ENCODE data around the gene TUBB2A. TPM values are rescaled to one million over a fixed set of nuclear protein-coding genes. Genes with fewer than 3 reads are reported as not detected.
"Not testable (repeated sequence)": the region's sequence is repeated elsewhere in the genome, so short reads cannot be mapped to it uniquely, and the experiment has no call there.

Gene TUBB2A
- polyA plus RNA-seq (2013, experiment 1 of 2): 172 TPM
- 143 TPM for polyA plus RNA-seq (2013, experiment 2 of 2)

- H3K36me3 ChIP-seq (ENCODE audit: control insufficient read depth, insufficient read depth, low read length): peaks cover 27% of the 10 kb centered on the region
- WGBS, 2 experiments (ENCODE audit: insufficient coverage in 2 of 2): 0% methylated on average over 58 to 79 of the region's 95 CpGs
- H3K4me3 ChIP-seq (ENCODE audit: extremely low read depth, insufficient read depth, low read length, poor library complexity, severe bottlenecking): peak within 1 kb of the TSS; percentile 82
- H3K4me1 ChIP-seq (ENCODE audit: control insufficient read depth, insufficient read depth, low read length, poor library complexity, severe bottlenecking): peaks cover 9% of the 10 kb centered on the region
- H3K9me3 ChIP-seq (ENCODE audit: control insufficient read depth, low read length): no peaks in the 10 kb centered on the region
- peak within 1 kb of the TSS; percentile 89 for H3K27ac ChIP-seq (ENCODE audit: low read depth, low read length, severe bottlenecking)
Observed at GRCh38 chr6:3157131-3157933, at the start of gene TUBB2A. TUBB2A (minus strand) TSS chr6:3157544; CDS start chr6:3157463, 81 bp downstream.

- Histone ChIP-seq H3K9me3 (ENCODE audit: control insufficient read depth, low read length) (no peaks in the 10 kb centered on the region), H3K4me1 (ENCODE audit: control insufficient read depth, insufficient read depth, low read length, poor library complexity, severe bottlenecking) (peaks cover 23% of the 10 kb centered on the region), H3K36me3 (ENCODE audit: control insufficient read depth, insufficient read depth, low read length) (no peaks in the 10 kb centered on the region), H3K27ac (ENCODE audit: low read depth, low read length, severe bottlenecking) (no peak overlapping the region), H3K4me3 (ENCODE audit: extremely low read depth, insufficient read depth, low read length, poor library complexity, severe bottlenecking) (no peak overlapping the region)
- 88 to 91% methylated on average over 4 to 5 of the region's 7 CpGs for WGBS, 2 experiments (ENCODE audit: insufficient coverage in 2 of 2)
Observed at GRCh38 chr6:3206339-3207015, 49.1 kb upstream of the TUBB2A start.

DNA sequence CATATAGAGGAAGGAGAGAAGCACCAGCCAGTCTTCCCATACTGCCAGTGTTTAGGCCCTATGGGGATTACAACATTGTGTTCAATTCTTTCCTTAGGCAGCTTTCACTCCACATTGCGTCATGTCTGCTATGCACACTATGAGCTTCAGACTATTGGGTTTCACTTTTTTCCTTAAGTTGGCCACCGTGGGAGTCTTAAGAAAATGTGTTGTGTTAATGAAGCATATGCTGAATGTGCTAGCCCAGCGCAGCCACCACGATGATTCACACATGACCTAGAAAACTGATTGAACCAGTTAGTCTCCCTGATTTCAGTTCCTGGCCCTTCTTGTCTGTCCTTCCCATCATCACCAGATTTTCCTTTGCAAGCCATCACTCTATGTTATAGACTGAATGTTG, 48.6 kb upstream of the TUBB2A start:
- Histone ChIP-seq H3K27ac (ENCODE audit: low read depth, low read length, severe bottlenecking) (no peak overlapping the region), H3K4me1 (ENCODE audit: control insufficient read depth, insufficient read depth, low read length, poor library complexity, severe bottlenecking) (peaks cover 22% of the 10 kb centered on the region), H3K4me3 (ENCODE audit: extremely low read depth, insufficient read depth, low read length, poor library complexity, severe bottlenecking) (no peak overlapping the region), H3K9me3 (ENCODE audit: control insufficient read depth, low read length) (no peaks in the 10 kb centered on the region), H3K36me3 (ENCODE audit: control insufficient read depth, insufficient read depth, low read length) (no peaks in the 10 kb centered on the region)
- WGBS, 2 experiments (ENCODE audit: insufficient coverage in 2 of 2): 83 to 93% methylated on average over 1 to 4 of the region's 4 CpGs

DNA sequence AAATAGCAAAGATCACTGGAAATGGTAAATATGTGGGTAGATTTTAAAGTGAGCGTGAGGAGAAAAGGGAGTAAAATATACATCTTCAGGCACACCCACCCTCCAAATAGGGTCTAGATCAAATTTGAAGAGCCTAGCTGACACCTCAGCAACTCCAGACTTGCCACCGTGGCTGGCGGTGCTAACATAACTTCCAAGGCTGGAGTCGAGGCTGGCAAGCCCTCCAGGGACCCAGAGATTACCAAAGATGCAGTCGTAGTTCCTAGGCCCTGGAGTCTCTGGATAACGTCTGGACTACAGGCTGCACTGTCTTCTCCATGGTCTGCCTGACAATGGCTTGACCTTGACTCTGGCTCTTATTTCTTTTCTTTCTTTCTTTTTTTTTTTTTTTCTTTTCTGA, 47.6 kb upstream of the TUBB2A start:
- no peaks in the 10 kb centered on the region for H3K9me3 ChIP-seq (ENCODE audit: control insufficient read depth, low read length)
- no peak overlapping the region for H3K4me3 ChIP-seq (ENCODE audit: extremely low read depth, insufficient read depth, low read length, poor library complexity, severe bottlenecking)
- peaks cover 20% of the 10 kb centered on the region for H3K4me1 ChIP-seq (ENCODE audit: control insufficient read depth, insufficient read depth, low read length, poor library complexity, severe bottlenecking)
- no peaks in the 10 kb centered on the region for H3K36me3 ChIP-seq (ENCODE audit: control insufficient read depth, insufficient read depth, low read length)
- H3K27ac ChIP-seq (ENCODE audit: low read depth, low read length, severe bottlenecking): no peak overlapping the region
- WGBS, 2 experiments (ENCODE audit: insufficient coverage in 2 of 2): 94% methylated on average over 5 of the region's 6 CpGs

GRCh38 chr6:3202999-3203696, 45.8 kb upstream of the TUBB2A start:
- Histone ChIP-seq H3K36me3 (ENCODE audit: control insufficient read depth, insufficient read depth, low read length) (no peaks in the 10 kb centered on the region), H3K4me3 (ENCODE audit: extremely low read depth, insufficient read depth, low read length, poor library complexity, severe bottlenecking) (no peak overlapping the region), H3K4me1 (ENCODE audit: control insufficient read depth, insufficient read depth, low read length, poor library complexity, severe bottlenecking) (peaks cover 6% of the 10 kb centered on the region), H3K27ac (ENCODE audit: low read depth, low read length, severe bottlenecking) (no peak overlapping the region), H3K9me3 (ENCODE audit: control insufficient read depth, low read length) (peaks cover 5% of the 10 kb centered on the region)
- WGBS, 2 experiments (ENCODE audit: insufficient coverage in 2 of 2): 93 to 97% methylated on average over 4 to 5 of the region's 7 CpGs

DNA sequence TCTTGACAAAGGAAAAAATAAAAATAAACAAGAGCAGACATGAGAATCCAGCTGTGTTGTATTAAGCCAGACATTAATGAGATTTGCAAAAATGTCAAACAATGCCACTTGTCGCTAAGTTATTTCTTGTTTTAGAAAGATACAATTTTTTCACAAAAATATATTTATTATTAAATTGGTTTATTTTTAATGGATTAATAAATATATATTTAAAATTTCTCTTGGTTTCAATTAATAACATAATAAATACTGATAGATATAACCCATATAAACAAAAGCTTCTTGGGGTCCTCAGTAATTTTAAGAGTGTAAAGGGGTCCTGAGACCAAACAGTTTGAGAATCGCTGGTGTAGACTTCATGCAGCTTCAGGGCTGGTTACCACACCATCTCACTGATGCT, 44.0 kb upstream of the TUBB2A start:
- Histone ChIP-seq H3K4me3 (ENCODE audit: extremely low read depth, insufficient read depth, low read length, poor library complexity, severe bottlenecking) (no peak overlapping the region), H3K27ac (ENCODE audit: low read depth, low read length, severe bottlenecking) (no peak overlapping the region), H3K36me3 (ENCODE audit: control insufficient read depth, insufficient read depth, low read length) (no peaks in the 10 kb centered on the region), H3K4me1 (ENCODE audit: control insufficient read depth, insufficient read depth, low read length, poor library complexity, severe bottlenecking) (no peaks in the 10 kb centered on the region), H3K9me3 (ENCODE audit: control insufficient read depth, low read length) (peaks cover 5% of the 10 kb centered on the region)
- 100% methylated on average over 1 of the region's 2 CpGs; no CpG with 5 or more reads in 1 of the 2 experiments for WGBS, 2 experiments (ENCODE audit: insufficient coverage in 2 of 2)

- Histone ChIP-seq H3K9me3 (ENCODE audit: control insufficient read depth, low read length) (peaks cover 5% of the 10 kb centered on the region), H3K36me3 (ENCODE audit: control insufficient read depth, insufficient read depth, low read length) (no peaks in the 10 kb centered on the region), H3K4me1 (ENCODE audit: control insufficient read depth, insufficient read depth, low read length, poor library complexity, severe bottlenecking) (peaks cover under 1% of the 10 kb centered on the region), H3K27ac (ENCODE audit: low read depth, low read length, severe bottlenecking) (no peak overlapping the region), H3K4me3 (ENCODE audit: extremely low read depth, insufficient read depth, low read length, poor library complexity, severe bottlenecking) (no peak overlapping the region)
Observed at GRCh38 chr6:3200682-3201081, 43.3 kb upstream of the TUBB2A start.

DNA sequence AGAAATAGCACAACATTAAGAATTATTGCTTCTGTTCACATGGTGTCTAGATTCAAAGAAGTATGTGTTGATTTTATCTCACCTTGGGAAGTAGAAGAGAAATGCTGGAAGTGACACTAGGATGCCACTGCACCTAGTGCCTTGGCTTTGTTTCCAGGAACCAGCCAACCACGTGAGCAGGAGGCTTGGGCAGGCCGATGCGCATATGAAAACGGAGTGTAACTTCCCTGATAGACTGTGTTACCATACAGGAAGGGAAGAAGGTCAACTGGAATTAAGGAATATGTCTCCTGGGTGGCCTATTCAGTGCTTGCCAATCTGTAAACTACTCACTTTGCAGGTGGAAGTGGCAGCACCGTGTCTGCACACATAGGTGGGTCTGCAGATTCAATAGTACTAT, 42.0 kb upstream of the TUBB2A start:
- 68 to 100% methylated on average over 1 to 4 of the region's 5 CpGs for WGBS, 2 experiments (ENCODE audit: insufficient coverage in 2 of 2)
- peaks cover 5% of the 10 kb centered on the region for H3K9me3 ChIP-seq (ENCODE audit: control insufficient read depth, low read length)
- H3K27ac ChIP-seq (ENCODE audit: low read depth, low read length, severe bottlenecking): no peak overlapping the region
- H3K4me1 ChIP-seq (ENCODE audit: control insufficient read depth, insufficient read depth, low read length, poor library complexity, severe bottlenecking): peaks cover 12% of the 10 kb centered on the region
- no peaks in the 10 kb centered on the region for H3K36me3 ChIP-seq (ENCODE audit: control insufficient read depth, insufficient read depth, low read length)
- H3K4me3 ChIP-seq (ENCODE audit: extremely low read depth, insufficient read depth, low read length, poor library complexity, severe bottlenecking): no peak overlapping the region

DNA sequence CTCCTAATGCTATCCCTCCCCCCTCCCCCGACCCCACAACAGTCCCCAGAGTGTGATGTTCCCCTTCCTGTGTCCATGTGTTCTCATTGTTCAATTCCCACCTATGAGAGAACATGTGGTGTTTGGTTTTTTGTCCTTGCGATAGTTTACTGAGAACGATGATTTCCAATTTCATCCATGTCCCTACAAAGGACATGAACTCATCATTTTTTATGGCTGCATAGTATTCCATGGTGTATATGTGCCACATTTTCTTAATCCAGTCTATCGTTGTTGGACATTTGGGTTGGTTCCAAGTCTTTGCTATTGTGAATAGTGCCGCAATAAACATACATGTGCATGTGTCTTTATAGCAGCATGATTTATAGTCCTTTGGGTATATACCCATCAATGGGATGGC, 40.4 kb upstream of the TUBB2A start:
- H3K27ac ChIP-seq (ENCODE audit: low read depth, low read length, severe bottlenecking); H3K9me3 ChIP-seq (ENCODE audit: control insufficient read depth, low read length); H3K36me3 ChIP-seq (ENCODE audit: control insufficient read depth, insufficient read depth, low read length); H3K4me3 ChIP-seq (ENCODE audit: extremely low read depth, insufficient read depth, low read length, poor library complexity, severe bottlenecking): not testable (repeated sequence)
- peaks cover 18% of the 10 kb centered on the region for H3K4me1 ChIP-seq (ENCODE audit: control insufficient read depth, insufficient read depth, low read length, poor library complexity, severe bottlenecking)
- no CpG with 5 or more reads among the region's 5 CpGs for WGBS, 2 experiments (ENCODE audit: insufficient coverage in 2 of 2)

- Histone ChIP-seq H3K36me3 (ENCODE audit: control insufficient read depth, insufficient read depth, low read length) (no peaks in the 10 kb centered on the region), H3K27ac (ENCODE audit: low read depth, low read length, severe bottlenecking) (no peak overlapping the region), H3K4me3 (ENCODE audit: extremely low read depth, insufficient read depth, low read length, poor library complexity, severe bottlenecking) (no peak overlapping the region), H3K9me3 (ENCODE audit: control insufficient read depth, low read length) (peaks cover 5% of the 10 kb centered on the region), H3K4me1 (ENCODE audit: control insufficient read depth, insufficient read depth, low read length, poor library complexity, severe bottlenecking) (peaks cover 18% of the 10 kb centered on the region)
- WGBS, 2 experiments (ENCODE audit: insufficient coverage in 2 of 2): 84 to 100% methylated on average over 4 of the region's 5 CpGs
Observed at GRCh38 chr6:3196770-3197169, 39.4 kb upstream of the TUBB2A start.

All from mesodermal cell (in vitro differentiated cells).